HTR-8/SVneo (cell line): ENCODE data around the gene PRSS23.
"Not testable (repeated sequence)": the region's sequence is repeated elsewhere in the genome, so short reads cannot be mapped to it uniquely, and the experiment has no call there.

Experiments
- DNase-seq: peaks from one replicate; pipeline ENCODE4 v3.0.0; 2011; ENCODE audit warnings: low spot score, mixed read lengths; ENCODE audit not compliant: insufficient read length
- FAIRE-seq: peaks from 2 replicates; lab custom pipeline; 2011; peaks lifted over from hg19 to GRCh38; lab: Jason Lieb, UNC

Gene PRSS23

GRCh38 chr11:86811637-86812321 lies 11.4 kb downstream of the PRSS23 start:
- DNase-seq (no peak), FAIRE-seq (peak; percentile 54)

- FAIRE-seq: no peak
Observed at GRCh38 chr11:86812322-86812670, 12.0 kb downstream of the PRSS23 start.

GRCh38 chr11:86812981-86813380 lies 12.6 kb downstream of the PRSS23 start:
- no peak for FAIRE-seq
- DNase-seq: no peak

More at GRCh38 chr11:86812322-86812670, 12.0 kb downstream of the PRSS23 start:
- no peak for DNase-seq

GRCh38 chr11:86814775-86815174 lies 14.4 kb downstream of the PRSS23 start:
- DNase-seq (no peak), FAIRE-seq (peak; percentile 26)

GRCh38 chr11:86815726-86816125 lies 15.4 kb downstream of the PRSS23 start:
- no peak for DNase-seq
- no peak for FAIRE-seq

- FAIRE-seq (peak; percentile 70), DNase-seq (no peak)
Observed at GRCh38 chr11:86816251-86816726, 15.9 kb downstream of the PRSS23 start.

GRCh38 chr11:86818462-86819192 lies 18.3 kb downstream of the PRSS23 start:
- DNase-seq: peak; percentile 64
- no peak for FAIRE-seq

GRCh38 chr11:86824139-86824538 lies 23.8 kb downstream of the PRSS23 start:
- not testable (repeated sequence) for DNase-seq, FAIRE-seq

GRCh38 chr11:86834376-86834775 lies 34.0 kb downstream of the PRSS23 start:
- not testable (repeated sequence) for FAIRE-seq, DNase-seq

GRCh38 chr11:86844762-86845508 lies 44.6 kb downstream of the PRSS23 start:
- FAIRE-seq, DNase-seq: not testable (repeated sequence)

GRCh38 chr11:86848132-86848531 lies 47.8 kb downstream of the PRSS23 start:
- FAIRE-seq (no peak), DNase-seq (no peak)

GRCh38 chr11:86849679-86850078 lies 49.3 kb downstream of the PRSS23 start:
- DNase-seq (no peak), FAIRE-seq (no peak)
